HG03442 (cell line): ENCODE measurements around the gene KCNK10.

Experiments
- ATAC-seq: cut with Tn5 transposase; IDR thresholded peaks from one replicate; pipeline ENCODE4 v1.9.1; 2021; ENCODE audit warnings: mild to moderate bottlenecking, moderate library complexity; ENCODE audit not compliant: unreplicated experiment

KCNK10 gene

GRCh38 chr14:88323086-88323522 is at the start of gene KCNK10:
KCNK10 (minus strand) TSS chr14:88323269; CDS start chr14:88322798, 471 bp downstream.
- ATAC-seq: peak; percentile 20

- no peak for ATAC-seq
Observed at GRCh38 chr14:88369496-88369895, 46.4 kb upstream of the KCNK10 start.

- no peak for ATAC-seq
Observed at GRCh38 chr14:88364710-88365413, 41.8 kb upstream of the KCNK10 start.

- ATAC-seq: no peak
Observed at GRCh38 chr14:88363644-88364043, 40.6 kb upstream of the KCNK10 start.

GRCh38 chr14:88359500-88359899 is 36.4 kb upstream of the KCNK10 start:
- ATAC-seq: no peak

GRCh38 chr14:88354358-88354757 is 31.3 kb upstream of the KCNK10 start:
- no peak for ATAC-seq

GRCh38 chr14:88352698-88353097 is 29.6 kb upstream of the KCNK10 start:
- no peak for ATAC-seq

- no peak for ATAC-seq
Observed at GRCh38 chr14:88351966-88352691, 29.1 kb upstream of the KCNK10 start.

GRCh38 chr14:88348546-88348945 is 25.5 kb upstream of the KCNK10 start:
- ATAC-seq: no peak

GRCh38 chr14:88346048-88346639 is 23.1 kb upstream of the KCNK10 start:
- ATAC-seq: no peak

GRCh38 chr14:88342980-88343379 is 19.9 kb upstream of the KCNK10 start:
- no peak for ATAC-seq

GRCh38 chr14:88340357-88340756 is 17.3 kb upstream of the KCNK10 start:
- no peak for ATAC-seq

- ATAC-seq: no peak
Observed at GRCh38 chr14:88333036-88333435, 10.0 kb upstream of the KCNK10 start.

- ATAC-seq: no peak
Observed at GRCh38 chr14:88327497-88327896, 4.4 kb upstream of the KCNK10 start.

GRCh38 chr14:88326352-88327103 is 3.5 kb upstream of the KCNK10 start:
- ATAC-seq: no peak

- no peak for ATAC-seq
Observed at GRCh38 chr14:88325883-88326282, 2.8 kb upstream of the KCNK10 start.

- ATAC-seq: no peak
Observed at GRCh38 chr14:88324930-88325329, 1.9 kb upstream of the KCNK10 start.

GRCh38 chr14:88324491-88324890 is 1.4 kb upstream of the KCNK10 start:
- ATAC-seq: no peak

- ATAC-seq: peak; percentile 91
Observed at GRCh38 chr14:88323523-88324199, 592 bp upstream of the KCNK10 start.

- ATAC-seq: no peak
Observed at GRCh38 chr14:88322504-88323085, 474 bp downstream of the KCNK10 start.
